SH-SY5Y (cell line): Measurements from ENCODE around the gene VAV1.

Experiments used
- GATA2 ChIP-seq: IDR thresholded peaks from 2 replicates; pipeline ENCODE4 v1.6.1; 2011; ENCODE audit warnings: mild to moderate bottlenecking, low read depth, low read length
- GATA3 ChIP-seq: IDR thresholded peaks from 2 replicates; pipeline ENCODE4 v1.6.1; 2011; ENCODE audit warnings: low read depth, mild to moderate bottlenecking, low read length, moderate library complexity

GRCh38 chr19:6723738-6724137, 48.8 kb upstream of the VAV1 start:
- no peak for TF ChIP-seq GATA3
- no peak for TF ChIP-seq GATA2
